IPS-18c (cell line): Measurements from ENCODE around the gene STX17.
"Not testable (repeated sequence)": the region's sequence is repeated elsewhere in the genome, so short reads cannot be mapped to it uniquely, and the experiment has no call there.

Experiments used
- H3K4me3 ChIP-seq: 2 replicates; pipeline ENCODE4 v1.7.0; 2013; ENCODE audit warnings: low read depth, mild to moderate bottlenecking, low read length, moderate library complexity; ENCODE audit not compliant: insufficient read depth
- H3K9me3 ChIP-seq: one replicate; pipeline ENCODE4 v1.6.1; 2013; ENCODE audit warnings: mild to moderate bottlenecking, low read length, moderate library complexity; ENCODE audit not compliant: control insufficient read depth, insufficient read depth

STX17 gene

GRCh38 chr9:99906403-99907207, at the start of gene STX17:
Gene STX17 (plus strand): TSS chr9:99906654. CDS start chr9:99915240, 8,586 bp downstream.
- Histone ChIP-seq H3K9me3 (no peaks in the 10 kb centered on the region), H3K4me3 (peak within 1 kb of the TSS; percentile 93)

DNA sequence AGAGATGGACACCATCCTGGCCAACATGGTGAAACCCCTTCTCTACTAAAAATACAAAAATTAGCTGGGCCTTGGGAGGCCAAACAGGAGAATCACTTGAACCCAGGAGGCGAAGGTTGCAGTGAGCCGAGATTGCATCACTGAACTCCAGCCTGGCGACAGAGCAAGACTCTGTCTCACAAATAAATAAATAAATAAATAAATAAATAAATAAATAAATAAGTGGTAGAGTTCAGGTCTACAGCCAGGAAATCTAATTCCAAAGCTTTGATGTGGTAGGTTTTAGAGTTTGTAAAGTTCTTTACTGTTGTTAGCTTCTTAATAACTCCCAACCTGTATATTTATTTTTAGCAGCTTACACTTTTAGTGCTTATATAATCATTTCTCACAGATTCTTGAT, 48.9 kb upstream of the STX17 start:
- not testable (repeated sequence) for H3K9me3 ChIP-seq

GRCh38 chr9:99858087-99858486, 48.4 kb upstream of the STX17 start:
- no peak overlapping the region for H3K4me3 ChIP-seq
- H3K9me3 ChIP-seq: no peaks in the 10 kb centered on the region

More for the DNA sequence above, 48.9 kb upstream of the STX17 start:
- not testable (repeated sequence) for H3K4me3 ChIP-seq

DNA sequence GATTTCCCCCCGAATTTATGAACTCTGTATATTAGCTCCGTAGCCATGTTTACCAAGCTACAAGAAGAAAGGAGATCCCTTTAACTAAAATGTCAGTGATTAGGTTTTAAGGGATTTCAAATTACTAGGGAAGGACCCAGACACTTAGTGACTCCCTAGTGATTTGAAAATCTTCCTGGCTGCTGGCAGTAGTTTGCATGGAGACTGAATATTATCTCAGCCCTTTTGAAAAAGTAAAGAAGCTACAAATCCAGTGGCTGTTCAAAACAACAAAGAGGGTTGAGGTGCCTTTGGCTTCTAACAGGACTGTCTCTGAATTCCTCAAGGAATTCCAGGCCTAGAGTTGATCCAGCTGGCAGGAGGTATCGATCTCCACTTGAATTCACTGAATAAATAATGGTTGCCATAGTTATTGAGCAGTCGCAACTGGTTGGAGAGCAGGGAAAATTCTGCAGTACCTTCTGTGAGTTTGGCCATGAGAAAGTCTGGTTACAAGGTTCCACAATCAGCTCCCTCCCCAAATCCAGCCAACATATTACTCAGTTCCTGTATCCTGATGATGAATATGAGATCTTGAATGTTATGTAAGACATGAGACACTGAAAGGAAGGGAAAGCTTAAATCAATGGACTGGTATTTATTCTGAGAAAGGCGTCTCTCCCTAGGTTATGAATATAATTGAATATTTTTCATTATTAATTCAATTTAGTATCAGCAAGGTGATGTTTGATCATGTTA, 47.0 kb upstream of the STX17 start:
- H3K4me3 ChIP-seq: no peak overlapping the region
- H3K9me3 ChIP-seq: no peaks in the 10 kb centered on the region

GRCh38 chr9:99860266-99860665, 46.2 kb upstream of the STX17 start:
- no peak overlapping the region for H3K4me3 ChIP-seq

GRCh38 chr9:99863955-99864354, 42.5 kb upstream of the STX17 start:
- H3K9me3 ChIP-seq: no peaks in the 10 kb centered on the region
- no peak overlapping the region for H3K4me3 ChIP-seq

More at GRCh38 chr9:99860266-99860665, 46.2 kb upstream of the STX17 start:
- H3K9me3 ChIP-seq: no peaks in the 10 kb centered on the region

DNA sequence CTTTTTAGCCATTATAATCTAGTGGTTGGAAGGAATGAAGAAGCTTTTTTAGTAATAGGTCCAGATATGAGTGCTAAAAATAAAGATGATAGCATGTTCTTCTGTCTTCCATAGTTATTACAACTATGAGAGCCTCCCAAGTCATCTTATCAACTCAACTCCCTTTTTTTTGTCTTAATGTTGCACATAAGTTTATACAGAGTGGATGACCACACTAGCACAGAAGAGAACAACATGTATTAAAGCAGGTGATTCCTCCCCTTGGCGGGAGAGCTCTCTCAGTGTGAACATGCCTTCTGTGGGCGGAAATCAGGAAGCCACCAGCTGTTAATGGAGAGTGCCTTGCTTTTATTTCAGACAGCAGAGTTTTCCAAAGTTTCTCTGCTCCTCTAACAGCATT, 40.1 kb upstream of the STX17 start:
- Histone ChIP-seq H3K4me3 (no peak overlapping the region), H3K9me3 (no peaks in the 10 kb centered on the region)

DNA sequence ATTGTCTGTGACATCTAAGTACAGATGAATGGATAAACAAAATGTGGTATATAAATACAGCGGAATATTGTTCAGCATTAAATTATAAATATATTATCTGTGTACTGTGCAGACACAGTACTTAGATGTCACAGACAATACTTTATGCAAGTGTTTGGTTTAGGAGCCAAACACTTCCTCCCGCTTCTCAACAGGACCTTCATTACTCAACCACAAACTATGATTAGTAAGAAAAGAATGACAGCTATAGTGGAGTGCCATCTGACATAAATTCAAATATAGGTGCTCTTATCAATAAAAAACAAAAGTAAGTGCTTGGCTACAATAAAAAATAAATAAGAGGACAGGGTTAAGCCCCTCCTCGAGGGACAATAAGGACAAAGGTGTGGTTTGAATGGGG, 38.9 kb upstream of the STX17 start:
- Histone ChIP-seq H3K4me3 (no peak overlapping the region), H3K9me3 (no peaks in the 10 kb centered on the region)

- Histone ChIP-seq H3K9me3 (no peaks in the 10 kb centered on the region), H3K4me3 (no peak overlapping the region)
Measured at GRCh38 chr9:99867968-99868367, 38.5 kb upstream of the STX17 start.

GRCh38 chr9:99868845-99869244, 37.6 kb upstream of the STX17 start:
- Histone ChIP-seq H3K9me3 (no peaks in the 10 kb centered on the region), H3K4me3 (no peak overlapping the region)

DNA sequence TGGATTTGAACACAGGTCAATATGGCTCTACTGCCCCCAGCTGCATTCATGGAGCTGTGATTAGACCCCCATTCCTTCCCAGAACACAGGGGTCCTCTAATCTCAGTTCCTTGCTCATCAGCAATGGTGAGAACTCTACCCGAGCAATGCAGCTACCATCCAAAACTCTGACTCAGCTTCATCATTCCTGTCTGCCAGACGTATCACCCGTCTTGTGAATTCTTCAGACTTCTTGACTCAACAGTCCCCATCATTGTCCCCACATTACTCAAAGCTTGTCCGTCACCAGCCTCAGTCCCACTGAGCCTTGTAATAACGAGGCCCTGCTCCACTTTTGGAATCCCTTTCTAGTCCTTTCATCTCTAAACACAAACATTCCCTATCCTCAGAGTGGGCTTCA, 36.3 kb upstream of the STX17 start:
- H3K4me3 ChIP-seq: no peak overlapping the region
- no peaks in the 10 kb centered on the region for H3K9me3 ChIP-seq

DNA sequence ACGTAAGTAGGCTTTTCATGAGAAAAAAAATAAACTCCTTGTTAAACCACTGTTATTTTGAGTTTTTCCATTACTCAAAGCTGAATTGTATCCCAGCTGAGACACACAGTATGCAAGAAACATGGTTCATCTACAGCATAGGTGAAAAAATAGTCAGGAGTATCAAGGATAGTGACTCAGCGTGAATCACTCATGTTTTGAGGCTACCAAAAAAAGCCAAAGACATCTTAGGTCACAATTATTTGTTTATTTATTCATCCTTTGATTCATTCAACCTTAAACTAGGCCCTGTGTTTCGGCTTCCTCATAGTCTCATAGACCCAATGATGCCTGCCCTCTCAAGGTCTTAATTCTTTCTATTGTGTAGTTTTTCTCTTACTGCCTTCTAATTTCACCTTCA, 32.9 kb upstream of the STX17 start:
- no peaks in the 10 kb centered on the region for H3K9me3 ChIP-seq
- no peak overlapping the region for H3K4me3 ChIP-seq

DNA sequence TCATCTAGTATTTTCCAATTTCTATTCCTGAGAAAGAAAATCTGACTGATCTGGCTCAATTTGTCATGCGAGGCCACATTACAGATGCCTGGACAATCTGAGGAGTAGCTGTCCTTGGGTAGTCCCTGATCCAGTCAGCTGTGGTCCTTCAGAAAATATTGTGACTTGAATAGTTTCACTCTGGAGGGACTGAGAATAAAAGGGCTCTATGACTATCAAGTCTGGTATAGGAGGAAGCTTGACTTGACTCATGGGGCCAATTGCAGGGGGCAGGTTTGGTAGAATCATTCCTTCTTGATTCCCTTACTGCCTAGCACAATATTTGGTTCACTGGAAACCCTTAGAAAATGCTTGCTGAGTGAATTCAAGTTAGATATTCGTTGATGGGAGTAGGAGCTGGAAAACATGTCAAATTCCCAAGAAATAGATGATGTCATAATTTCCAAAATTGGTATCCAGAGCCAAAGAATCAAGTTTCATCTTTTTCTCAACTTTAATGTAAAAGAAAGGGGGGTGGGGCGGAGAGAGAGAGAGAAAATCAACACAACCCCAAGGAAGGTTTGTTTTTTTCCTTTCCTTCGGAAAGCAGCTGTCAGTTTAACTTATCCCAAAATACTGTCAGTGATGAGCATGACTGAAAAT, 32.4 kb upstream of the STX17 start:
- Histone ChIP-seq H3K4me3 (no peak overlapping the region), H3K9me3 (no peaks in the 10 kb centered on the region)

GRCh38 chr9:99876190-99876589, 30.3 kb upstream of the STX17 start:
- Histone ChIP-seq H3K4me3 (no peak overlapping the region), H3K9me3 (no peaks in the 10 kb centered on the region)

- no peaks in the 10 kb centered on the region for H3K9me3 ChIP-seq
Measured at GRCh38 chr9:99878651-99879050, 27.8 kb upstream of the STX17 start.

GRCh38 chr9:99881769-99882168, 24.7 kb upstream of the STX17 start:
- no peaks in the 10 kb centered on the region for H3K9me3 ChIP-seq
- H3K4me3 ChIP-seq: no peak overlapping the region

More at GRCh38 chr9:99878651-99879050, 27.8 kb upstream of the STX17 start:
- H3K4me3 ChIP-seq: no peak overlapping the region

- no peak overlapping the region for H3K4me3 ChIP-seq
- no peaks in the 10 kb centered on the region for H3K9me3 ChIP-seq
Measured at GRCh38 chr9:99885747-99886146, 20.7 kb upstream of the STX17 start.

DNA sequence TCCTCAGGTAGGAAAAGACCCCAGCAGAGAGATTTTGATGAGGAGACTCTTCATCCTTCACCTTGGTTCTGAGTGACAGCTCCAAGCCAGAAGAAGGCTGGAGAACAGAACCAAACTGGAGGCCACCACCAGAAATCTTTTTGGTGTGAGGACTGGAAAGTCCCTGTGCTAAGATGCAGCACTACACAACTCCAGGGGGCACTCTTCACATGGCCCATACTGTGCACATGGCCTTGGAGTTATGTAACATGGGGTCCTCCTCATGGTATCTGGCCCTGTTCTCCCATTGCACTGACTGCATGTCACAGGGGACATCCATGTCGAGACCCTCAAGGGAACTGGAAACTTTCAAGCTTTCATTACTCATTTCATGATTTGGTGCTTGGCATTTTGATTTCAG, 17.3 kb upstream of the STX17 start:
- H3K4me3 ChIP-seq: no peak overlapping the region
- no peaks in the 10 kb centered on the region for H3K9me3 ChIP-seq
